Omental fat pad (tissue), 4 donors: ENCODE measurements around the gene NDUFAF3. TPM values are rescaled to one million over a fixed set of nuclear protein-coding genes. Genes with fewer than 3 reads are reported as not detected.

ENCODE experiments used
- ATAC-seq: fragments of 150-250 bp; one replicate; pipeline ENCODE4 v1.9.1; 2016; ENCODE audit warnings: mild to moderate bottlenecking, moderate library complexity; ENCODE audit not compliant: low FRiP score
- DNase-seq: peaks from one replicate; pipeline ENCODE4 v3.0.0-alpha.2; 2019; ENCODE audit warnings: low spot score
- total RNA-seq, 4 donors: library from RNA; depleted of rRNA; stranded (reverse); fragments of >200 nt; gene quantifications; one replicate each; pipeline ENCODE4 v1.1.0, GENCODE V29; 2016
- TF ChIP-seq, protein P1 (sequence below), 3 donors: fragments of 450-650 bp; IDR thresholded peaks; one replicate each; pipeline ENCODE4 v1.5.1; 2016 to 2017; ENCODE audit warnings: antibody characterized with exemption in 3 of 3, mild to moderate bottlenecking in 3 of 3, moderate library complexity in 2 of 3

The NDUFAF3 gene
- total RNA-seq, 4 donors from 2014 or later, result 108 to 175 (median 140) TPM

DNA sequence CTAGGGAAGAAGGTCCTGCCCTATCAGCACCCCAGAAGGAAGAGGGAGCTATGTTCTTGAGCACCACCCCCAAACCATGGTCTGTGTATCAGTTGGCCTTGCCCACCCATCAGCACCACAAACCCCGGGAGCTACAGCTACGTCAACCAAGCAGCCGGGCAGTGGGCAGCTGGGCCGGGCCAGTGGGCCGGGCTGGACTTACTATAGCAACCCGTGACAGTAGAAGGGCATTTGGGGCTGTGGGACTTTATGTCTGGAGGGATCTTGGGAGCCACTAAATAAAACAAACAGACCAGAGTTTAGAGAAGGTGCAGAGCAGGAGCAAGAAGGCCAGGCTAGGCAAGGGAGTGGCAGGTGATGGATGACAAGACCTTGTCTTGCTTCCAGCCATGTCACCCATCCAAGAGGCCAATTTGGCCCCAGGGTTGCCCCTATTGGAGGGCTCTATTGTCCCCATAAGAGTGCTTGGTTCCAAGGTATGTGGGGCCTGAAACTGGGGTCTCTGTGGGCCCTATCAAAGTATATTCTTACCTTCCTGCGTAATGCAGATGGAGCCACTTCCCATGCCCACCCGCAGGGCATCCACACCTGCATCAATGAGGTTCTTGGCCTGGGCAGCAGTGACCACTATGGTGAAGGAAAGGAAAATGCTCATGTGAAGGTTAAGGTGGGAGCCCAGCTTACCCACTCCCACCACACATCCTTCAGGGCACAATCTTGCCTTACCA, 4.0 kb downstream of the NDUFAF3 start:
- no peak for DNase-seq
- ATAC-seq, result no peak
- TF ChIP-seq, protein P1, sequence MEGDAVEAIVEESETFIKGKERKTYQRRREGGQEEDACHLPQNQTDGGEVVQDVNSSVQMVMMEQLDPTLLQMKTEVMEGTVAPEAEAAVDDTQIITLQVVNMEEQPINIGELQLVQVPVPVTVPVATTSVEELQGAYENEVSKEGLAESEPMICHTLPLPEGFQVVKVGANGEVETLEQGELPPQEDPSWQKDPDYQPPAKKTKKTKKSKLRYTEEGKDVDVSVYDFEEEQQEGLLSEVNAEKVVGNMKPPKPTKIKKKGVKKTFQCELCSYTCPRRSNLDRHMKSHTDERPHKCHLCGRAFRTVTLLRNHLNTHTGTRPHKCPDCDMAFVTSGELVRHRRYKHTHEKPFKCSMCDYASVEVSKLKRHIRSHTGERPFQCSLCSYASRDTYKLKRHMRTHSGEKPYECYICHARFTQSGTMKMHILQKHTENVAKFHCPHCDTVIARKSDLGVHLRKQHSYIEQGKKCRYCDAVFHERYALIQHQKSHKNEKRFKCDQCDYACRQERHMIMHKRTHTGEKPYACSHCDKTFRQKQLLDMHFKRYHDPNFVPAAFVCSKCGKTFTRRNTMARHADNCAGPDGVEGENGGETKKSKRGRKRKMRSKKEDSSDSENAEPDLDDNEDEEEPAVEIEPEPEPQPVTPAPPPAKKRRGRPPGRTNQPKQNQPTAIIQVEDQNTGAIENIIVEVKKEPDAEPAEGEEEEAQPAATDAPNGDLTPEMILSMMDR (IDR thresholded peaks at IDR 0.05), result no peak

DNA sequence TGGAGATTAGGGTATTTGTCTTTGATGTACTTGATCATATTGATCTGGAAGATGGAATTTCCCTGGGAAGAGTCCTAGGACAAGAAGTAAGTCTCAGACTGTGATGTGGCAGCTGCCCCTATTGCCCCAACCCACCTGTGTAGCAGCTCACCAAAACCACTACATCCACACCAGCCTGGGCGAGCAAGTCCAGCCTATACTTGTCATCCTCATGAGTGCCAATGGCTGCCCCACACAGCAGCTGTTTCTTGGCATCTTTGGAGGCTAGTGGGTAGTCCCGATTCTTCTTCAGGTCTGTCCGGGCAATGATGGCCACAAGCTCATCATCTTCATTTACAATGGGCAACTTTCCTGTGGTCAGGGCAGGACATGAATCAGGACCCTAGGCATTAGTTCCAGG, 4.6 kb downstream of the NDUFAF3 start:
- ATAC-seq, result no peak
- no peak for DNase-seq
- TF ChIP-seq, protein P1 (IDR thresholded peaks at IDR 0.05), result no peak

DNA sequence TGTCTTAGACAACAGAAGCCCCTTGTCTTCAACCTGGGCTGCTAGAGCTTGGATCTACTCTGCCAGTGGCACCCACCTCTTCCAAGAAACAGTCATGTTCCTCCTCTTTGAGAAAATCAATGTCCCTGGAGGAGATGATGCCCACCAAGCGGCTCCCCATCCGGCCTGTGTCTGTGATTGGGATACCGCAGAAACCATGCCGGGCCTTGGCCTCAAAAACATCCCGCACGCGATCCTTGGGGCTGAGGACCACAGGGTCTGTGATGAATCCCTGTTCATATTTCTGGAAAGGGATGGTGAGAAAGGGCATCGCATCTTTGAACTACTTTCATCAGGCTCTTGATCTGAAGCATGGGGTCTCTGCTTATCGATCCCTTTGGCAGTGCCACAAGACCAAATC, 5.7 kb downstream of the NDUFAF3 start:
- DNase-seq (no peak), ATAC-seq (no peak)
- TF ChIP-seq, protein P1 (IDR thresholded peaks at IDR 0.05), result no peak

DNA sequence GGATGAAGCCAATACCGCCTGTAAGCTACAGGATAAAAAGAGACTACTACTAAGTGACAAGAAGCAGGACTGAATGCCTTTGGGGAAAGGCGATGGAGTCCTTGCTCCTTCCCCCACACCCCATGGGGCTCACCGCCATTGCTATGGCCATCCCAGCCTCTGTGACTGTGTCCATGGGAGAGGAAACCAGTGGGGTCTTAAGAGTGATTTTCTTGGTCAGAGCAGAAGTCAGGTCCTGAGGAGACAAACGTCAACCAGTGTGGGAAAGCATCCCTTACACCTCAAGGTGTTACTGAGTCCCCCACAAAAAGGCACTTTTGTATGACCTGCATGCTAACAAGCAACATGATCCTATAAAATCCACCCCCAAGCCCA, 6.4 kb downstream of the NDUFAF3 start:
- ATAC-seq (no peak), DNase-seq (no peak)
- TF ChIP-seq, protein P1 (IDR thresholded peaks at IDR 0.05), result no peak

DNA sequence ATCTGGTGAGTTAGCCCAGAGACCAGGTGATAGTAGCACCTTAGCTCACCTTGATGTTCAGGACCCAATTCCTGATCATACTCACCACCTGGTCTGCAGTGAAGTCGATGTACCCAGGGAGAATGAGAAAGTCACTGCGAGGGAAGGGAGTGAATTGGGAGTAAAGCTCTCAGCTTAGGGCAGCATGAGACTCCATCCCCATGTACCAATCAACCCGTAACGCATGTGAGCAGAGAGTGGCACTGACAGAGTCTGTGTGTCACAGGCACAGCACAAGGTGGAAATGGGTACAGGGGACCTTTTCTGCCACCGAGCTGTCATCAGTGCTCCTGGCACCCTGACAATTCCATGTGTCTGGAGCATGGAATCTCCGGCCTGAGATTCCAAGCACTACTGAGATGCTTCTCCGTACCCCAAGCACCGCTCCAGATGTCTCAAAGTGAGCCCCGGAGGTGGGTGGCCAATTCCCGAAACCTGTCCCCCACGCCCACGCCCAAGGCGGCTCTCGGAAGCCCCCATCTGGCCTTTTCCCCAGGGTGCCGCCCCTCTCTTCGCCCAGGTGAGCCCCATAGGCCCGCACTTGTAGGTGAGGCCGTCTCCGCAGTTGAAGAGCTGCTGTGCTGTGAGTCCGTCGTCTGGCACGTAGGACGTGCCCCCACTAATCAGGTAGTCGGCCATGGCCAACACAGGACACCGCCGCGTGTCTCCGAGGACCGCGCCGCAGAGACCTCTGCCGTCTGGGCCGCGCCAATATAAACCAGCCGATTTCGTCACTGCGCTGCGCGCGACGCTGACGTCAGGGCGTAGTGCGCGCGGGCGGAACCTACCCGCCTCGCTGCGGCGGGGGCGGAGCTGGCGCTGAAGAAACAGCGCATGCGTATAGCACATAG, 7.0 kb downstream of the NDUFAF3 start, which contains the start of gene IMPDH2:
TSS of gene IMPDH2 (minus strand) at position 726 of the 890 bp plus-strand sequence. CDS start at position 678, 48 bp downstream.
- peak; percentile 87 for DNase-seq
- TF ChIP-seq, protein P1 (IDR thresholded peaks at IDR 0.05), result no peak
- ATAC-seq, result peak; percentile 85

DNA sequence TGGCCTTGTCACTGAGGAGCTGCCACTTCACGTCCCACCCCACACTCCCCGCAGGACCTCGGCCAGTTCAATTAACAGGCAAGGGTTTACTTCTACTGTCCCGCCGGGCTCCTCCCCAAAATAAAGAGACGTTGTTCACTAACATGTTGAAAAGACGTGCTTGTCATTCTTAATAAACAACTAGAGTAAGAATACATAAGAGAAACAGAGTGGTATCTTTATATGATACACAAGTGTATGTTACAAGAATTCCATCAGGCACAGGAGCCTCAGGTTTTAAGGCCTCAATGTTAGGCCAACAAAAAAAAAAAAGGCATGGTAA, 7.6 kb downstream of the NDUFAF3 start:
- DNase-seq, result no peak
- ATAC-seq, result no peak
- TF ChIP-seq, protein P1 (IDR thresholded peaks at IDR 0.05), result no peak
